Forelimb muscle (tissue), 1 donor: ENCODE measurements around the gene NPC2. TPM values are rescaled to one million over a fixed set of nuclear protein-coding genes. Genes with fewer than 3 reads are reported as not detected.

Source experiments
- DNase-seq: peaks from one replicate; pipeline ENCODE4 v3.0.0-alpha.2; 2013; ENCODE audit warnings: low read depth
- polyA plus RNA-seq: library from polyadenylated mRNA; unstranded; fragments of 120-200 nt; gene quantifications from one replicate; pipeline ENCODE4 v1.2.1, GENCODE V29; 2013; ENCODE audit not compliant: insufficient read length

NPC2 gene
- polyA plus RNA-seq, 1 donor = 77.2 TPM

GRCh38 chr14:74519316-74520074 is 26.4 kb upstream of the NPC2 start:
- DNase-seq = no peak

GRCh38 chr14:74518221-74518620 is 25.1 kb upstream of the NPC2 start:
- no peak for DNase-seq

- no peak for DNase-seq
Observed at GRCh38 chr14:74517731-74518130, 24.6 kb upstream of the NPC2 start.

DNA sequence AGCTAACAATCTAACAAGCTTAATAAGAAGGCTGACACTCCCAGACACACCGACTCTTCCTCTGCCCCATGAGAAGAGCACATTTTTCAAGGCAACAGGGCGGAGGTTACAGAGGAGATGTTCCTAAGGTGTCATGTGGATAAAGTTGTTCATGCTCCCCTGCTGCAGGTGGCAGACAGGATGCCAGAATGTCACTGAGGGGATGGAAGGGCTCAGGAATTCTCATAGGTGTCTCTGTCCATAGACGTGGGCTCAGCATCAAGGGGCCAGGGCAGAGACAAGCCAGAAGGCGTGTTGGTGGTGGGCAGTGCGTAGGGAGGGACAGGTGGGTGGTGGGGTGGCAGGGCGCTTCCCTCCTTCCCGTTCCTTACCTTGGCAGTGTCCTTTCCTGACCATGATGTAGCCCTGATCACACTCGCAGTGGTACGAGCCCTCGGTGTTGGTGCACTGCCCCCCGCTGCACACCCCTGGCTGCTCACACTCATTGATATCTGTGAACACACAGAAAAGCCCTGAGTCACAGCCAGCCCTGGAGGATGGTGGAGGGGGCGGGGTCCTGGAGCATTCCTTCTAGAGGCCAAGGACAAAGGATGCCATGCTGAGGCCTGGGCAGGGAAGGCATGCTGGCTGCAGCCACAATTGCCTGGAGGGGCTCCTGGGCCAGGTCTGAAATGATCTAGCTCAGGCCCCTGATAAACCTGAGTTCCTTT is 23.5 kb upstream of the NPC2 start:
- no peak for DNase-seq

GRCh38 chr14:74515891-74516412 is 22.8 kb upstream of the NPC2 start:
- DNase-seq = no peak

GRCh38 chr14:74514471-74514941 is 21.4 kb upstream of the NPC2 start:
- DNase-seq = no peak

GRCh38 chr14:74511966-74512830 is 19.1 kb upstream of the NPC2 start:
- no peak for DNase-seq

GRCh38 chr14:74510959-74511409 is 17.9 kb upstream of the NPC2 start:
- no peak for DNase-seq

GRCh38 chr14:74510223-74510931 is 17.3 kb upstream of the NPC2 start:
- DNase-seq = no peak

GRCh38 chr14:74509587-74510222 is 16.6 kb upstream of the NPC2 start:
- DNase-seq = no peak

DNA sequence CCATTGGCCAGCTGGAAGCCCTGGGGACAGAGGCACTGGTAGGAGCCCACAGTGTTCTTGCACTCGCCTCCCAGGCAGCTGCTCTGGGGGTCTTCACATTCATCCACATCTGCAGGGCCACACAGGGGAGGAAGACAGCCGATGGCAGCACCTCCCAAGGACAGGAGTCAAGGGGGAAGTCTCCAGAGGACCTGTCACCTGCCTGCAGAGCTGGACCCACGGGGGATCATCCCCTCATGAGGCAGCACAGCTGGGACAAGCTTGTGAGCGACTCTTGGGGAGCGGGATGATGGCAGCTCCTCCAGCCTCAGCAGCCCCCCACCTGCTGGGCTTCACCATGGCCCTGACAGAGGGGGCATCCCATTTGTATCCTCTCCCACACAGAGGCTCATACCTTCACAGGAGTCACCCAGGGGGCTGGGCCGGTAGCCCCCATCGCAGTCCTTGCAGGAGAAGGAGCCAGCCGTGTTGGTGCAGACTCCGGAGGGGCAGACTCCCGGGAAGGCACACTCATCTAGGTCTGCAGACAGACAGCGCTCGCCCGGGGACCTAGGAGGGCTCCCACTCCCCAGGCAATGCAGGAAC is 15.8 kb upstream of the NPC2 start:
- no peak for DNase-seq

DNA sequence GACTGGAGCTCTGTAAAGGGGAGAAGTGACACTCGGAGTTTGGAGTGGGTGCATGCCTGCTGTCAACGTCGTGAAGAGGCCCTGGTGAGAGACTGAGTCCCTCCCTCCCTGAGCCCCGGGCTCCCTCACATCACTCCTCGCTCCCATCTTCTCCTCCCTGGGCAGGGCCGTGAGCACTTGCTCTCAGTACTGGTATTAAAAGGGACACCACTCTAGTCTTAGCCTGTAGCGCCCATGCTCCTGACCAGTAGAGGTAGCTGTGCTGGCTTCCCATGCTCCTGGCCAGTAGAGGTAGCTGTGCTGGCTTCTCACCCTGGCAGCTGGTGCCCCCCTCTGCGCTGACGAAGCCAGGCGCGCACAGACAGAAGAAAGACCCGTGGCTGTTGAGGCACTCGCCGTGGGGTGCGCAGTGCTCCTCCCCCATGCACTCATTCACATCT is 15.2 kb upstream of the NPC2 start:
- no peak for DNase-seq

DNA sequence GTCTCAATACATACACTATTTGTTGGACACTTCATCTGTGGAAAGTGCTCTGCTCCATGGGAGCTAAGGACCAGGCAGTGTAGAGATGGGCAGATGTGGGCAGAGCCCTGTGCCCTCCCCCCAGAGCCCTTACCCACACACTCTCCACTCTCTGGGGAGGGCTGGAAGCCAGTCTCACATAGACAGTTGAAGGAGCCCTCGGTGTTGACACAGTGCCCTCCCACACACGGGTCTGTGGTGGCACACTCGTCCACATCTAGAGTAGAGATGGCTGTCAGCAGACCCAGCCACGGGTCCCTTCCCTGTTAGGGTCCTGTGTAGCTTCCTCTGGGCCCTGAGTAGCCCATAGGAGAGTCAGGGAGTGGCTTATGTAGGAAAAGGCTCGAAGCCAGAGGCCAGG is 14.7 kb upstream of the NPC2 start:
- DNase-seq = no peak

DNA sequence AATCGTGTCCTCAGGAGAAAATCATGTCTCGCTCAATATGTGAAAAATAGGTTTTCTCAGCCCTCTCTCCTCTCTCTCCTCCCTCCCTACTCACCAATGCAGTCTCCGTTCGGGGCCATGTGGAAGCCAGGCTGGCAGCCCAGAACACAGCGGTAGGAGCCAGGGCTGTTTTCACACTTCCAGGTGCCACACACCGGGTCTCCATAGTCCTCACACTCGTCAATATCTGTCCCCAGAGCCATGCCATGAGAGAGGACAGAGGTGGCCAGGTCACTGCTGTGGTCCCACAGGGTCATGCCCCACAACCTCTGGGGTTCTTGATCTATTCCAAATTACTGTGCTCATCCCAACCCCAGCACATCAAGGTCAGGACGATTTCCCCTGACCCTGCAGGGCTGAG is 14.0 kb upstream of the NPC2 start:
- no peak for DNase-seq

- no peak for DNase-seq
Observed at GRCh38 chr14:74506411-74506851, 13.3 kb upstream of the NPC2 start.

DNA sequence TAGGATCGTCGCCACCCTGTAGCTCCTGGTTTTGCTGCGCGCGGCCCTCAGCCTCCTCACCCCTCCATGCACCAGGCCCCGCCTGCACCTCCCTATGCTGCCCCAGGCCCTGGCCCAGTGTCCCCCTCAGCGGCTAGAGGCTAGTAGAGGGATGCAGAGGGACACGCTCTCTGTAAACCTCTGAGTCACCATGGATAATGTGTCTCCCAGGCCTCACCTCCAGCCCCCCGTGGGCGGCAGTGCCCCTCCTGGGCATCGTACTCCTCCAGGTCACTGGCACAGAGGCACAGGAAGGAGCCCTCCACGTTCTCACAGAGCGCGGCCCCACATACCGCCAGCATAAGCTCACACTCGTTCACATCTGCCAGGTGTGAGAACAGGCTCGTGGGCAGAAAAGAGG is 12.7 kb upstream of the NPC2 start:
- no peak for DNase-seq

- no peak for DNase-seq
Observed at GRCh38 chr14:74504874-74505720, 12.0 kb upstream of the NPC2 start.

DNA sequence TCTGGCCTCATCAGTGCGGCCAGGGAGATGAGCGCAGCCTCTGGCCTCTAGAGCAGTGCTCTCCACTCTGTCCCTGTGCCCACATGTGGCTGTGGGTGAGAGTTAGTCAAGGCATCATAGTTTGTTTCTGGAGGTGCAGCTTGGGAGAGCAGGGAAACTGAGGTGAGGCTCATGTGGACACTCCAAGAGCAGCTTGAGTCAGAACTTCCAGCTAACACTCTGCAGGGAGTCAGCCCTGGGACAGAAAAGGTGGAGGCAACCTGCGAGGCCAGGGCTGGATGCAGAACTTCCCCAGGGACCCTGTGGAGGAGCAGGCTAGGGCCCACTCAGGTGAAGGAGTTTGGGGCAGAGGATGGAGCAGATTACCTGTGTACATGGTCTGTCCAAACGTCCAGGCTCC is 11.3 kb upstream of the NPC2 start:
- no peak for DNase-seq

DNA sequence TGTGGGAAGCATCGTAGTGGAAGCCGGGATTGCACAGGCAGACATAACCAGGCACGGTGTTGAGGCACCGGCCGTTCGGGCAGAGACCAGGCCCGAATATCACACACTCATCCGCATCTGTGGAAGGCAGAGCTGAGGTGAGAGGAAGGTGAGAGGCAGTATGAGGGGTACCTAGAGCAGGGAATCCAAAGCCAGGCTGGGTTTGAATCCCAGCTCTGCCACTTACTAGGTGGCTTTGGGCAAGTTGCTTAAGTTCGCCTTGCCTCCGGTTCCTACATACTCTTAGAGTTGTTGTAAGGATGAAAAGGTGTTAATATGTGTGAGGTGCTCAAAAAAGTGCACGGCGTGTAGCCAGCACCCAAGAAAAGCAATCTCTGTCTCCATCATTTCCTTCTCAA is 10.8 kb upstream of the NPC2 start:
- DNase-seq = no peak
